Activated T-helper 17 cell treated with anti-CD3 and anti-CD28 coated beads, Interleukin-2, amount 50 U/mL, for 72 hours (primary cell): ENCODE data around the gene ZFPM1. TPM values are rescaled to one million over a fixed set of nuclear protein-coding genes. Genes with fewer than 3 reads are reported as not detected.
A peak's percentile ranks its signal among the peaks of the same experiment; 100 is the strongest.

Experiments used
- ATAC-seq: fragments of 150-1000 bp; cut with Tn5 transposase; replicated peaks from 2 replicates; pipeline ENCODE4 v1.10.0; 2021; ENCODE audit warnings: mild to moderate bottlenecking, moderate library complexity
- H3K27ac Mint-ChIP-seq: one replicate; pipeline ENCODE4 v1.8.0; 2022; ENCODE audit warnings: mixed read lengths
- H3K27me3 Mint-ChIP-seq: one replicate; pipeline ENCODE4 v1.8.0; 2022; ENCODE audit warnings: mixed read lengths
- H3K36me3 Mint-ChIP-seq: one replicate; pipeline ENCODE4 v1.8.0; 2022; ENCODE audit warnings: low read depth, mild to moderate bottlenecking, mixed read lengths
- H3K4me1 Mint-ChIP-seq: one replicate; pipeline ENCODE4 v1.8.0; 2022; ENCODE audit warnings: mixed read lengths
- H3K4me3 Mint-ChIP-seq: one replicate; pipeline ENCODE4 v1.8.0; 2022; ENCODE audit warnings: mild to moderate bottlenecking, mixed read lengths
- H3K9me3 Mint-ChIP-seq: one replicate; pipeline ENCODE4 v1.8.0; 2022; ENCODE audit warnings: mixed read lengths
- total RNA-seq, 2 donors: library from RNA; stranded (reverse); gene quantifications; one replicate each; pipeline ENCODE4 v1.2.3, GENCODE V29; 2022

ZFPM1 gene
- total RNA-seq, 2 donors from 2014 or later: 12.2 to 22.1 TPM

DNA sequence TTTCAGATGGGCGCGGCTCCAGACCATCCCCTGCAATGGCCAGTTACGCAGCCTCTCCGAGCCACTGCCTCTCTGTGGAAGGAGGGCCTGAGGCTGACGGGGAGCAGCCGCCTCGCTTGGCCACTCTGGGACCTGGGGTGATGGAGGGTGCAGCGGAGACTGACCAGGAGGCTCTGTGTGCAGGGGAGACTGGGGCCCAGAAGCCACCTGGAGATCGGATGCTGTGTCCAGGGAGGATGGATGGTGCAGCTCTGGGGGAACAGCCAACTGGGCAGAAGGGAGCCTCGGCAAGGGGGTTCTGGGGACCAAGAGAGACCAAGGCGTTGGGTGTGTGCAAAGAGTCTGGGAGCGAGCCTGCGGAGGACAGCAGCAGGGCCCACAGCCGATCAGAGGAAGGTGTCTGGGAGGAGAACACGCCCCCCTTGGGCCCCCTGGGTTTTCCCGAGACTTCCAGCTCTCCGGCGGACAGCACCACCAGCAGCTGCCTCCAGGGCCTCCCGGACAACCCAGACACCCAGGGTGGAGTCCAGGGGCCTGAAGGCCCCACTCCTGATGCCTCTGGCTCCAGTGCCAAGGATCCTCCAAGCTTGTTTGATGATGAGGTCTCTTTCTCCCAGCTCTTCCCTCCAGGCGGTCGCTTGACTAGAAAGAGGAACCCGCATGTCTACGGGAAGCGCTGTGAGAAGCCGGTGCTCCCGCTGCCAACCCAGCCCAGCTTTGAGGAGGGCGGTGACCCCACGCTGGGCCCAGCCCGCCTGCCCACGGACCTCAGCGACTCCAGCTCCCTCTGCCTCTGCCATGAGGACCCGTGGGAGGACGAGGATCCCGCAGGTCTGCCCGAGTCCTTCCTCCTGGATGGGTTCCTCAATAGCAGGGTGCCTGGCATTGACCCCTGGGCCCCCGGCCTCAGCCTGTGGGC is 17.4 kb upstream of the ZFPM1 start:
- Mint-ChIP-seq H3K4me1 (no peaks in the 10 kb centered on the region), H3K27me3 (no peaks in the 10 kb centered on the region), H3K9me3 (no peaks in the 10 kb centered on the region), H3K4me3 (no peak overlapping the region), H3K27ac (no peak overlapping the region), H3K36me3 (no peaks in the 10 kb centered on the region)
- ATAC-seq: no peak

DNA sequence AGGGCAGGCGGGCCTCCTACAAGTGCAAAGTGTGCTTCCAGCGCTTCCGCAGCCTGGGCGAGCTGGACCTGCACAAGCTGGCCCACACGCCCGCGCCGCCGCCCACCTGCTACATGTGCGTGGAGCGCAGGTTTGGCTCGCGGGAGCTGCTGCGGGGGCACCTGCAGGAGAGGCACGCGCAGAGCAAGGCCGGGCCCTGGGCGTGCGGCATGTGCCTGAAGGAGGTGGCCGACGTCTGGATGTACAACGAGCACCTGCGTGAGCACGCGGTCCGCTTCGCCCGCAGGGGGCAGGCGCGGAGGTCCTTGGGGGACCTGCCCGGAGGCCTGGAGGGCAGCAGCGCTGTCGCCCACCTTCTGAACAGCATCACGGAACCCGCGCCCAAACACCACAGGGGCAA is 16.3 kb upstream of the ZFPM1 start:
- Mint-ChIP-seq H3K36me3 (no peaks in the 10 kb centered on the region), H3K9me3 (no peaks in the 10 kb centered on the region)
- no peak for ATAC-seq

DNA sequence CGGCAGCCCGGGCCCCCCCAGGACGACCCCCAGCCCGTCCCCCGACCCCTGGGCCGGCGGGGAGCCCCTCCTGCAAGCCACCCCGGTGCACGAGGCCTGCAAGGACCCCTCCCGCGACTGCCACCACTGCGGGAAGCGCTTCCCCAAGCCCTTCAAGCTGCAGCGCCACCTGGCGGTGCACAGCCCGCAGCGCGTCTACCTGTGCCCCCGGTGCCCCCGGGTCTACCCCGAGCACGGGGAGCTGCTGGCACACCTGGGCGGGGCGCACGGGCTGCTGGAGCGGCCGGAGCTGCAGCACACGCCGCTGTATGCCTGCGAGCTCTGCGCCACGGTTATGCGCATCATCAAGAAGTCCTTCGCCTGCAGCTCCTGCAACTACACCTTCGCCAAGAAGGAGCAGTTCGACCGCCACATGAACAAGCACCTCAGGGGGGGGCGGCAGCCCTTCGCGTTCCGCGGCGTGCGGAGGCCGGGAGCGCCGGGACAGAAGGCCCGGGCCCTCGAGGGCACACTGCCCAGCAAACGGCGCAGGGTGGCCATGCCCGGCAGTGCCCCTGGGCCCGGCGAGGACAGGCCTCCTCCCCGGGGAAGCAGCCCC is 15.6 kb upstream of the ZFPM1 start:
- Mint-ChIP-seq H3K9me3 (no peaks in the 10 kb centered on the region), H3K27me3 (no peaks in the 10 kb centered on the region), H3K36me3 (no peaks in the 10 kb centered on the region), H3K4me3 (no peak overlapping the region), H3K4me1 (no peaks in the 10 kb centered on the region), H3K27ac (no peak overlapping the region)
- ATAC-seq: peak; percentile 63

More for the DNA sequence above, 16.3 kb upstream of the ZFPM1 start:
- Mint-ChIP-seq H3K27ac (no peak overlapping the region), H3K4me3 (no peak overlapping the region), H3K27me3 (no peaks in the 10 kb centered on the region), H3K4me1 (no peaks in the 10 kb centered on the region)

DNA sequence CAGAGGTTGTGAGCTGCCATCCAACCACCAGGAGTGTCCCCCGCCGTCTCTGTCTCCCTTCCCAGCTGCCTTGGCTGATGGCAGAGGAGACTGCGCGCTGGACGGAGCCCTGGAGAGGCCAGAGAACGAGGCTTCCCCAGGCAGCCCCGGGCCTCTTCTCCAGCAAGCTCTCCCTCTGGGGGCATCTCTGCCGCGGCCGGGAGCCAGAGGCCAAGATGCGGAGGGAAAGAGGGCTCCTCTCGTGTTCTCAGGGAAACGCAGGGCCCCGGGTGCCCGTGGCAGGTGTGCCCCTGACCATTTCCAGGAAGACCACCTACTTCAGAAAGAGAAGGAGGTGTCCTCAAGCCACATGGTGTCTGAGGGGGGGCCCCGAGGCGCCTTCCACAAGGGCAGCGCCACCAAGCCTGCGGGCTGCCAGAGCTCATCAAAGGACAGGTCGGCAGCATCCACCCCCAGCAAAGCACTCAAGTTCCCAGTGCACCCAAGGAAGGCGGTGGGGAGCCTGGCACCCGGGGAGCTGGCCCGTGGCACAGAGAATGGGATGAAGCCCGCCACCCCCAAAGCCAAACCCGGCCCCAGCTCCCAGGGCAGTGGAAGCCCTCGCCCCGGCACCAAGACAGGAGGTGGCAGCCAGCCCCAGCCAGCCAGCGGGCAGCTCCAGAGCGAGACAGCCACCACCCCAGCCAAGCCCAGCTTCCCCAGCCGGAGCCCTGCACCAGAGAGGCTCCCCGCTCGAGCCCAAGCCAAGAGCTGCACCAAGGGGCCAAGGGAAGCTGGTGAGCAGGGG is 14.8 kb upstream of the ZFPM1 start:
- no peaks in the 10 kb centered on the region for H3K27me3 Mint-ChIP-seq
- no peak for ATAC-seq
- H3K9me3 Mint-ChIP-seq: no peaks in the 10 kb centered on the region
- H3K4me1 Mint-ChIP-seq: no peaks in the 10 kb centered on the region
- H3K36me3 Mint-ChIP-seq: no peaks in the 10 kb centered on the region
- H3K27ac Mint-ChIP-seq: no peak overlapping the region
- H3K4me3 Mint-ChIP-seq: no peak overlapping the region

DNA sequence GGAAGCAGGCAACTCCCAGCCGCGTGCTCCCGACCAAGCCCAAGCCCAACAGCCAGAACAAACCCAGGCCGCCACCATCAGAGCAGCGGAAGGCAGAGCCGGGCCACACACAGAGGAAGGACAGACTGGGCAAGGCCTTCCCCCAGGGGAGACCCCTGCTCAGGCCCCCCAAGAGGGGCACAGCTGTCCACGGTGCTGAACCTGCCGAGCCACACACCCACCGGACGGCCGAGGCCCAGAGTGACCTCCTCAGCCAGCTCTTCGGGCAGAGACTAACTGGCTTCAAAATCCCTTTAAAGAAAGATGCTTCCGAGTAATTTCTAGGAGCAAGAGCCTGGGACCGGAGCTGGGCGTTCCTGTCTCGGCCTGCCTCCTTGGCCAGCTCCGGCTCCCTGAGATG is 14.1 kb upstream of the ZFPM1 start:
- no peak overlapping the region for H3K27ac Mint-ChIP-seq
- H3K36me3 Mint-ChIP-seq: no peaks in the 10 kb centered on the region
- no peaks in the 10 kb centered on the region for H3K4me1 Mint-ChIP-seq
- ATAC-seq: no peak
- H3K4me3 Mint-ChIP-seq: no peak overlapping the region
- no peaks in the 10 kb centered on the region for H3K27me3 Mint-ChIP-seq
- no peaks in the 10 kb centered on the region for H3K9me3 Mint-ChIP-seq

DNA sequence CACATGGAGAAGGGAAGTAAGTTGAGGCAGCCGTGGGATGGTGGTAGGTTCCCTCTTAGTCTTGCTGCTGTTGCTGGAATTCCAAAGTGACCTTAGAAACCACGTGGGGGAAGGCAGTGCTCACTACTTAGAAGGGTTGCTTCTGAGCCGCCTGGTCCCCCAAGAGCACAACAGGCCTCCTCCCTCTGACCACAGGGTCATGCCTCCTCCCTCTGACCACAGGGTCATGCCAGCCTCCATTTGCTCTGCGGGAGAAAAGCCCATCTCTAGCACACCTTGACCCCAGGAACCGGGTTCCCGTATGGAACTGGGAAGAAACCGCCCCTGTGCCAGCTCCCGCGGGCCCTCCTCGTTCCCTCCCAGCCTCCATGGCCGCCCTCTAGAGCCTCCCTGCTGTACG is 13.4 kb upstream of the ZFPM1 start:
- Mint-ChIP-seq H3K9me3 (no peaks in the 10 kb centered on the region), H3K36me3 (no peaks in the 10 kb centered on the region), H3K4me3 (no peak overlapping the region), H3K4me1 (no peaks in the 10 kb centered on the region), H3K27ac (no peak overlapping the region), H3K27me3 (no peaks in the 10 kb centered on the region)
- ATAC-seq: no peak

DNA sequence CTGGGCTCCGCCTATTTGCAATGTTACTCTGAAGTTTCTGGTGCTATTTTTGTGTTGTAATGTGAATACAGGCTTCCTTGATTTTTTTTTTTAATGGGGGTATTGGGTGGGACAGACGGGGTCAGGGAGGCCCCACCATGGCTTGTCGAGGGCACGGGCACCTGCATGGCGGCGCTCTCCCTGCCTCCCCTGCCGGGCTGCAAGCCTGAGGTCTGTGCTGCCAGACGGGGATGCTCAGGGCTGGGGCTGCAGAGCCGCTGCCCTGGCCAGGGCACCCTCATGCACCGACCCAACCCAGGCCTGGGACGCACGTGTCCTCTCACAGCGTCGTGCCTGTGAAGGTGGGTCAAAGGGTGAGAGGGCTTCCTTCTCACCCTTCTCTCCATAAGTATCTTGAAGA is 13.0 kb upstream of the ZFPM1 start:
- H3K27ac Mint-ChIP-seq: no peak overlapping the region
- no peaks in the 10 kb centered on the region for H3K27me3 Mint-ChIP-seq
- no peak for ATAC-seq
- H3K4me3 Mint-ChIP-seq: no peak overlapping the region
- H3K4me1 Mint-ChIP-seq: no peaks in the 10 kb centered on the region
- no peaks in the 10 kb centered on the region for H3K36me3 Mint-ChIP-seq
- no peaks in the 10 kb centered on the region for H3K9me3 Mint-ChIP-seq

DNA sequence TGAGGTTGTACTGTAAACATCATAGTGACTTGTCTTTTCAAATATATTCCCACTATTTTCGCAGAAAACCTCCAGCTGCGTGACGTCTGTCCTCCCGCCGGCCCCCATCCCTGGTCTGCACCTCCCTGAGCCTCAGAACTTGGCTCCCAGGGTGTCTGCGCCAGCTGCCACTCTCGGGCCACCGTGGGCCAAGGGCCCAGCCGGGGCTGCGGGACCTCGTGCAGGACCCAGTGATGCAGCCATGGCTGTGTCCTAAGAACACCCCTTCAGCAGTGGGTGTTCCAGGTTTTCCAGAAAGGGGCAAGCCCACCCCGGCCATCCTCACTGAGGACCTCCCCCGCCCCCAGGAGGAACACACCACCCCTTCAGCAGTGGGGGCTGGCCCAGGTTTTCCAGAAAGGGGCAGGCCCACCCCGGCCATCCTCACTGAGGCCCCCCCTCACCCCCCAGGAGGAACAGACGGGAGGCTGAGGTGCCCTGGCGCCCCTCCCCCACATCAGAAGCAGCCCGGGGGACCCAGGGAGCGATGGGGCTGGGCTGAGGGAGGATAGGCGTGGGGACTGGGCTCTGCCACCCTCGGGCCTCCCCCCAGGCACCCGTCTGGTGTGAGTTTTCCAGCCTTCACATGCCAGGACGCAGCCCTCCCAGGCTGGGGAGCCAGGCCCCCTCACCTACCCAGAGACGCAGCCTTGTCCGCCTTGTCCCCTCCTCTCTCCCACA is 12.2 kb upstream of the ZFPM1 start:
- Mint-ChIP-seq H3K9me3 (no peaks in the 10 kb centered on the region), H3K27me3 (no peaks in the 10 kb centered on the region), H3K27ac (no peak overlapping the region), H3K36me3 (no peaks in the 10 kb centered on the region), H3K4me1 (no peaks in the 10 kb centered on the region), H3K4me3 (no peak overlapping the region)
- ATAC-seq: no peak

DNA sequence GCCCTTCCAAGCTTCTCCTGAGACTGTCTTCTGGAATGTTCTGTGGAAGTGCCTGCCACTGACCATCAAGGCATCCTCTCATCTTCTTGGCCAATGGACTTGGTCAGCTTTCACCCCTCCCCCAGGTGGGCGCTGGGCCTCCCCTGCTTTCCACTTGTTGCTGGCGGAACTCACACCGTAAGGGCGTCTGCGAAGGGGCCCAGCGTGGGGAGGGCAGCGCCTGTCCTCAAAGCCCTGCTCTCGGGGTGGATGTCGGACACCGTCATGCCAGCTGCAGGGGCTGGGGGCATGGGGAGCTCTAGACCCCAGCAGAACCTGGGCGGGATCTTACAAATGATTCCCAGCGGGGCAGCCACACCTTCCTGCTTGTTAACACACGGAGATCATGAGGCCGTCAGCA is 11.6 kb upstream of the ZFPM1 start:
- no peak for ATAC-seq
- H3K27ac Mint-ChIP-seq: no peak overlapping the region
- H3K36me3 Mint-ChIP-seq: no peaks in the 10 kb centered on the region
- no peaks in the 10 kb centered on the region for H3K9me3 Mint-ChIP-seq
- no peaks in the 10 kb centered on the region for H3K4me1 Mint-ChIP-seq
- no peak overlapping the region for H3K4me3 Mint-ChIP-seq
- no peaks in the 10 kb centered on the region for H3K27me3 Mint-ChIP-seq

DNA sequence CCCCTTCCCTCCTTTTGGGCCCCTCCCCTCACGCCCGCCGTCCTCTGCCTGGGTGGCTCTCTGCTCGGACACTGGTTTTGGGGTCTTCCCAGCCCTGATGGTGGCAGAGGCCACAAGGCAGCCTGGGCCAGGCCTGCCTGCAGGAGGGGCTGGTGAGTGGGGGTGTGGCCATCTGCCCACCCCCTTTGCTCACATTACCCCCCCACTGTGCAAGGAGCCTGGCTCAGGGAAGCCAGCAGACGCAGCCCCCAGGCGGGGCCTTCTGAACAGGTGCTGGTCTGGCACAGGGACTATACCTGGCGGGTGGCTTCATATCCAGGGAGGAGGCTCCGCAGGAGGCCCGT is 10.7 kb upstream of the ZFPM1 start:
- ATAC-seq: no peak
- no peaks in the 10 kb centered on the region for H3K36me3 Mint-ChIP-seq
- no peak overlapping the region for H3K4me3 Mint-ChIP-seq
- no peaks in the 10 kb centered on the region for H3K4me1 Mint-ChIP-seq
- H3K27me3 Mint-ChIP-seq: no peaks in the 10 kb centered on the region
- no peaks in the 10 kb centered on the region for H3K9me3 Mint-ChIP-seq
- no peak overlapping the region for H3K27ac Mint-ChIP-seq

DNA sequence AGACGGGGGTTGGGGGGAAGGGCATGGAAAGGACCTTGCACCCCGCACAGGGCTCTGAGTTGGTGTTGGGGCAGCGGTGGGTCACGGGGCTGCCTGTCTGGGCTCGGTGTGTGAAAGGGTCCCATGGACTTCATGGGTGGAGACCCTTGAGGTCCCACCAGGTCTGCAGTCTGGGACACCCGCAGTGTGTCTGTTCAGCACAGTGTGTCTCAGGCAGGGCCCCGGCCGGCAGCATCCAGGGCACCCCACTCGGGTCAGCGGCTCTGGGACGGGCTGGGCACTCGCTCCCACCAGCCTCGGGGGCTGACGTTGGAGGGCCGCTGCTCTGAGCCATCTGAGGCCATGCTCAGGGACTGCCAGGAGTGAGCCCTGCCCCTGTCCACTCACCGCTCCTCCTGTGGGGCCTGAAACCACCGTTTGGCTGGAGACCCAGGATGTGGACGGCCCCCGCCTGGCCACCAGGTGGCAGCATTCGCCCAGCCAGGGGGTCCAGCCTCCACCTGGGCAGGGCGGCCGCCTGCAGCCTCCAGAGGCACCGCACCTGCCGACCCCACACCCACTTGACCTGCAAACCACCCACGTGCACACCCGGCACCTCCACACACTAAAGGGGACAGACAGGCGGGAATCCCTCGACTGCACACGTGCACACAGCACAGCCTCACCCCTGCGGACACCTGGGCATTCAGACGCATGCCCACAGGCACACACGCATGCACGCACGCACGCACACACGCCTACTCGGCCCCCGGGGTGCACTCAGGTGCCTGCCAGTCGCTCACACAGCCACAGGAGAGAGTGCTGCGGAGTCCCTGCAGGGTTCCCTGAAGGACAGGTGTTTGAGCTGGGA is 10.1 kb upstream of the ZFPM1 start:
- Mint-ChIP-seq H3K4me1 (no peaks in the 10 kb centered on the region), H3K36me3 (no peaks in the 10 kb centered on the region), H3K27ac (no peak overlapping the region), H3K9me3 (no peaks in the 10 kb centered on the region), H3K27me3 (no peaks in the 10 kb centered on the region), H3K4me3 (peak overlapping the region; percentile 35)
- peak; percentile 96 for ATAC-seq

DNA sequence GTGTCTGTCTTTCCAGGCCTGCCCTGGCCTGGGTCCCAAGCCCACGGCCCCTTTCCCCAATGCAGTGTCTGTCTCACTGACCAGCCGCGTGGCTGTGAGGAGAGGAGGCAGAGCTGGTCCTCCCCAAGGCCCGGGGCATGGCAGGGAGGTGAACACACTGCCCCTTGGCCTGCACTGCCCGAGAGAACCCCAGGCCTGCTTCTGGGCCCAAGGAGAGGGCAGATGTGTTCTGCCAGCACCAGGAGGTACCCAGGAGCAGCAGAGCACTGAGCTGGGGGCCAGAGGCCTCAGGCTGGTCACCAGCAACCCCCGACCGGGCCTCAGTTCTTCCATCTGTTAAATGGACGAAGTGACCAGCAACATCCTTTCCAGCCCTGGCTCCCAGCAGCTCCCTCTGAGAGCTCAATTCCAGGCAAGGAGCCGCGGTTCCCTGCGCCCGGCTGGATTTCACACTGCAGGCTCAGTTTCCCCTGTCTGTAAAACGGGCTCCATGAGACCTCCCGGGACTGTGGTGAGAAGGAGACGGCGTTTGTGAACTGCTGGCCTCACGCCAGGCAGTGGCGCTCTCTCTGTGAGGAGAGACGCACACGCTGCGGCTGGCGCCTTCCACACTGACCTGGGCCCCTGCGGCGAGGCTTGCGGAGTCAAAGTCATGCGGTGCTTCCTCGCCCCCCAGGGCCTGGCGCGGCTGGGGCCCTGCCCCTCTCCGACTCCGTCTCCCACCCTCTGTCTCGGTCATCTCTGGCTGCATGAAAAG is 8.1 kb upstream of the ZFPM1 start:
- Mint-ChIP-seq H3K4me3 (no peak overlapping the region), H3K36me3 (no peaks in the 10 kb centered on the region), H3K27me3 (no peaks in the 10 kb centered on the region), H3K27ac (no peak overlapping the region), H3K4me1 (no peaks in the 10 kb centered on the region), H3K9me3 (no peaks in the 10 kb centered on the region)
- ATAC-seq: no peak

DNA sequence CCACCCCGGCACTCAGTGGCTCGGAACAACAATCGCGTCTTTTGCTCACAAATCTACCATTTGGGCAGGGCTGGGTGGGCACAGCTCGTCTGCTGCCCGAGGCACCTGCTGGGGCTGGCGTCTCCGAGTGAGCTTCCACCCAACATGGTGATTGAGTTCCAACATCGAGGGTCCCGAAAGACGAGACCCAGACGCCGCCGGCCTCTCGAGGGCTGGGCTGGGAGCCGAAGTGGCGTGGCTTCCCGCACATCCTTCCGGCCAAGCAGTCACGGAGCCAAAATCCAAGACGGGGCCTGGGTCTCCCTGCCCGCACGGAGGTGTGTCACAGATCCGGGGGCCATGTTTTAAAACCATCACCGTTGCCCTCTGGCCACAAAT is 7.5 kb upstream of the ZFPM1 start:
- no peak overlapping the region for H3K4me3 Mint-ChIP-seq
- ATAC-seq: no peak
- H3K27ac Mint-ChIP-seq: no peak overlapping the region
- no peaks in the 10 kb centered on the region for H3K4me1 Mint-ChIP-seq
- H3K36me3 Mint-ChIP-seq: no peaks in the 10 kb centered on the region
- H3K9me3 Mint-ChIP-seq: no peaks in the 10 kb centered on the region
- H3K27me3 Mint-ChIP-seq: no peaks in the 10 kb centered on the region
